HEK293 (cell line): Measurements from ENCODE around the gene NSMCE4A.

Experiments
- CTCF ChIA-PET: fragments of 350-600 bp; formaldehyde crosslinking; extraction: SDS; loops from one replicate; lab custom pipeline; 2021; ENCODE audit warnings: antibody characterized with exemption; lab: Yijun Ruan, JAX
- POLR2A ChIA-PET: fragments of 300-600 bp; formaldehyde crosslinking; extraction: SDS; loops from one replicate; lab custom pipeline; 2020; ENCODE audit warnings: antibody characterized with exemption, inconsistent platforms; lab: Yijun Ruan, JAX
- H3K27ac ChIP-seq: fragments of 200-500 bp; sonication (Bioruptor generic); 2 replicates; pipeline ENCODE4 v1.5.1; 2014; ENCODE audit warnings: low read depth, low read length, control low read depth, inconsistent platforms; ENCODE audit errors: extremely low read depth
- H3K36me3 ChIP-seq, 2 experiments: fragments of 200-500 bp in 1 of 2; sonication (Bioruptor generic) in 1 of 2; 1 replicate in 1 of 2; 2 replicates in 1 of 2; pipeline ENCODE4 v1.5.1; 2014 to 2017; ENCODE audit warnings: inconsistent platforms in 2 of 2, low read length in 2 of 2; ENCODE audit not compliant: control insufficient read depth in 2 of 2, insufficient read depth in 1 of 2
- H3K4me1 ChIP-seq: fragments of 200-500 bp; sonication (Bioruptor generic); 2 replicates; pipeline ENCODE4 v1.5.1; 2014; ENCODE audit warnings: mild to moderate bottlenecking, low read length, inconsistent platforms; ENCODE audit not compliant: control insufficient read depth, insufficient read depth
- H3K4me3 ChIP-seq: 2 replicates; pipeline ENCODE4 v1.5.1; 2011; ENCODE audit warnings: low read depth, mild to moderate bottlenecking, control low read depth, low read length, moderate library complexity
- H3K9me3 ChIP-seq: fragments of 200-500 bp; sonication (Bioruptor generic); 2 replicates; pipeline ENCODE4 v1.5.1; 2014; ENCODE audit warnings: low read depth, low read length, inconsistent platforms; ENCODE audit not compliant: control insufficient read depth, insufficient read depth
- BCL11A ChIP-seq: fragments of 450-650 bp; formaldehyde crosslinking; IDR thresholded peaks from 2 replicates; pipeline ENCODE4 v1.5.1; 2016; ENCODE audit warnings: low read depth, missing biosample characterization, missing genetic modification characterization
- KLF9 ChIP-seq: fragments of 450-650 bp; formaldehyde crosslinking; IDR thresholded peaks from 2 replicates; pipeline ENCODE4 v1.5.1; 2016; ENCODE audit warnings: missing biosample characterization, missing genetic modification characterization, low read depth
- MYNN ChIP-seq: fragments of 450-650 bp; formaldehyde crosslinking; IDR thresholded peaks from 2 replicates; pipeline ENCODE4 v1.5.1; 2016; ENCODE audit warnings: missing biosample characterization, missing genetic modification characterization, borderline replicate concordance
- PRDM2 ChIP-seq: fragments of 450-650 bp; formaldehyde crosslinking; IDR thresholded peaks from 2 replicates; pipeline ENCODE4 v1.5.1; 2016; ENCODE audit warnings: missing biosample characterization, missing genetic modification characterization, borderline replicate concordance
- ZBTB20 ChIP-seq: fragments of 450-650 bp; formaldehyde crosslinking; IDR thresholded peaks from 2 replicates; pipeline ENCODE4 v1.5.1; 2016; ENCODE audit warnings: missing biosample characterization, missing genetic modification characterization
- ZNF132 ChIP-seq: fragments of 450-650 bp; formaldehyde crosslinking; IDR thresholded peaks from 2 replicates; pipeline ENCODE4 v1.5.1; 2017; ENCODE audit warnings: missing biosample characterization, missing genetic modification characterization, borderline replicate concordance
- ZNF24 ChIP-seq: fragments of 450-650 bp; formaldehyde crosslinking; IDR thresholded peaks from 2 replicates; pipeline ENCODE4 v1.5.1; 2016; ENCODE audit warnings: missing biosample characterization, missing genetic modification characterization
- ZNF335 ChIP-seq: fragments of 450-650 bp; formaldehyde crosslinking; conservative IDR thresholded peaks from 2 replicates; pipeline ENCODE4 v1.5.1; 2016; ENCODE audit warnings: missing biosample characterization, missing genetic modification characterization
- ZNF558 ChIP-seq: fragments of 450-650 bp; formaldehyde crosslinking; IDR thresholded peaks from 2 replicates; pipeline ENCODE4 v1.5.1; 2016; ENCODE audit warnings: missing biosample characterization, missing genetic modification characterization
- ZNF830 ChIP-seq: fragments of 450-650 bp; IDR thresholded peaks from 2 replicates; pipeline ENCODE4 v1.5.0; 2018; ENCODE audit warnings: missing biosample characterization, missing genetic modification characterization, low read depth, mild to moderate bottlenecking, moderate library complexity
- ZNF843 ChIP-seq: fragments of 450-650 bp; formaldehyde crosslinking; IDR thresholded peaks from 2 replicates; pipeline ENCODE4 v1.5.1; 2016; ENCODE audit warnings: missing biosample characterization, missing genetic modification characterization
- TF ChIP-seq, protein P1 (sequence below): fragments of 450-650 bp; formaldehyde crosslinking; IDR thresholded peaks from 2 replicates; pipeline ENCODE4 v1.5.1; 2017; ENCODE audit warnings: missing biosample characterization, missing genetic modification characterization
- TF ChIP-seq, protein P2 (sequence below): fragments of 450-650 bp; formaldehyde crosslinking; IDR thresholded peaks from 2 replicates; pipeline ENCODE4 v1.5.1; 2016; ENCODE audit warnings: missing biosample characterization, missing genetic modification characterization

Gene NSMCE4A

GRCh38 chr10:121965996-121966395 lies 9.0 kb downstream of the NSMCE4A start:
- H3K36me3 ChIP-seq: peaks cover 77 to 78% of the 10 kb centered on the region in 2 experiments
- H3K9me3 ChIP-seq: no peaks in the 10 kb centered on the region
- H3K4me1 ChIP-seq: no peaks in the 10 kb centered on the region
- ChIA-PET POLR2A (interaction anchor here (1.0 kb wide), 1 partner anchor 9 kb away, joined by 3 read pairs; the partner anchor contains the start of gene NSMCE4A), CTCF (no interaction called here)
- TF ChIP-seq ZNF843 (tag by site-specific recombination) (no peak), ZNF830 (no peak), BCL11A (tag by site-specific recombination) (no peak), ZNF24 (tag by site-specific recombination) (no peak), MYNN (no peak)
- TF ChIP-seq, protein P1, sequence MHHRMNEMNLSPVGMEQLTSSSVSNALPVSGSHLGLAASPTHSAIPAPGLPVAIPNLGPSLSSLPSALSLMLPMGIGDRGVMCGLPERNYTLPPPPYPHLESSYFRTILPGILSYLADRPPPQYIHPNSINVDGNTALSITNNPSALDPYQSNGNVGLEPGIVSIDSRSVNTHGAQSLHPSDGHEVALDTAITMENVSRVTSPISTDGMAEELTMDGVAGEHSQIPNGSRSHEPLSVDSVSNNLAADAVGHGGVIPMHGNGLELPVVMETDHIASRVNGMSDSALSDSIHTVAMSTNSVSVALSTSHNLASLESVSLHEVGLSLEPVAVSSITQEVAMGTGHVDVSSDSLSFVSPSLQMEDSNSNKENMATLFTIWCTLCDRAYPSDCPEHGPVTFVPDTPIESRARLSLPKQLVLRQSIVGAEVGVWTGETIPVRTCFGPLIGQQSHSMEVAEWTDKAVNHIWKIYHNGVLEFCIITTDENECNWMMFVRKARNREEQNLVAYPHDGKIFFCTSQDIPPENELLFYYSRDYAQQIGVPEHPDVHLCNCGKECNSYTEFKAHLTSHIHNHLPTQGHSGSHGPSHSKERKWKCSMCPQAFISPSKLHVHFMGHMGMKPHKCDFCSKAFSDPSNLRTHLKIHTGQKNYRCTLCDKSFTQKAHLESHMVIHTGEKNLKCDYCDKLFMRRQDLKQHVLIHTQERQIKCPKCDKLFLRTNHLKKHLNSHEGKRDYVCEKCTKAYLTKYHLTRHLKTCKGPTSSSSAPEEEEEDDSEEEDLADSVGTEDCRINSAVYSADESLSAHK (tag by site-specific recombination): no peak
- H3K4me3 ChIP-seq: no peak overlapping the region
- no peak overlapping the region for H3K27ac ChIP-seq

DNA sequence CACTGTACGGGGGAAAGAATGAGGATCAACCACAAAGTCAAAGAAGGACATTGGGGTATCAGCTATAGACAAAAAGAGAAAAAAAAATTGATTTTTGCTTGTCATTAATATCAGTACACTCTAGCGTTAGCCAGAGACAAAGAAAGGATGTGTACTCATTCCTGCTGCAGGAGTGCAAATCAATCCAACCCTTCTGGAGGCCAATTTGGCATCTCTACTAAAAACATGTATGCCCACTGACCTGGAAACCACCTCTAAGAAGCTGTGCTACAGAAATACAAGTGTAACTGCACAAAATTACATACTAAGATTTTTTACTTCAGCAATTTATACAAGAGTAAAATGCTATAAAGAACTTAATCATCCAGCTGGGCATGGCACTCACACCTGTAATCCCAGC lies 13.6 kb downstream of the NSMCE4A start:
- no peak overlapping the region for H3K27ac ChIP-seq
- no peaks in the 10 kb centered on the region for H3K4me1 ChIP-seq
- TF ChIP-seq PRDM2 (tag by site-specific recombination): no peak
- no peak for TF ChIP-seq ZNF558 (tag by site-specific recombination)
- TF ChIP-seq, all 188 proteins: peak for 0
- Histone ChIP-seq H3K36me3 (peaks cover 65 to 76% of the 10 kb centered on the region in 2 experiments), H3K4me3 (no peak overlapping the region), H3K9me3 (no peaks in the 10 kb centered on the region)
- CTCF ChIA-PET: no interaction called here
- POLR2A ChIA-PET: interaction anchor here (0.7 to 0.8 kb wide), 2 partner anchors 9 to 15 kb away, joined by 3 read pairs; no protein-coding TSS in a partner anchor

DNA sequence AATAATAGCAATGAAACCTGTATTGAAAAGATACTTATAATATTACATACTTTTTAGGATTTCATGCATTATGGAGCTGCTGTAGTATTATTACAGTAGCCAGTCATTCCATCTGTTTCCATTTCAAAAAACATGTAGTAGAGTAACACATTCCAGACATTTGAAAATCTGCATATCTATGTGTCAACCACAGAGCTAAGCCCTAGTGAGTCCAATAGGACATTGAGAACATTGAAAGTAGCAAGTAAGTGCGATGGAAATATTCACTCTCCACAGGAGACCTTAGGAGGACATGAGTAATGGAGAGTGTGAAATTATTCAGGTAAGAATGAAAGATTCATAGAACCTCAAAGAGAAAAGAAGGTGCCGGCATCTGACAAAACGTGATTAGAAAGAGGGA lies 15.3 kb downstream of the NSMCE4A start:
- CTCF ChIA-PET: interaction anchor here (1.1 kb wide), 1 partner anchor 11 kb away, joined by 4 read pairs; no protein-coding TSS in a partner anchor

More for the DNA sequence above, 15.3 kb downstream of the NSMCE4A start:
- H3K4me1 ChIP-seq: no peaks in the 10 kb centered on the region
- no peaks in the 10 kb centered on the region for H3K9me3 ChIP-seq
- peaks cover 51 to 70% of the 10 kb centered on the region in 2 experiments for H3K36me3 ChIP-seq
- POLR2A ChIA-PET: no interaction called here
- H3K27ac ChIP-seq: no peak overlapping the region
- H3K4me3 ChIP-seq: no peak overlapping the region
- no peak for TF ChIP-seq ZNF132 (tag by site-specific recombination)
- no peak for TF ChIP-seq ZBTB20 (tag by site-specific recombination)
- TF ChIP-seq, protein P2, sequence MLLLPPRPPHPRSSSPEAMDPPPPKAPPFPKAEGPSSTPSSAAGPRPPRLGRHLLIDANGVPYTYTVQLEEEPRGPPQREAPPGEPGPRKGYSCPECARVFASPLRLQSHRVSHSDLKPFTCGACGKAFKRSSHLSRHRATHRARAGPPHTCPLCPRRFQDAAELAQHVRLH (tag by site-specific recombination): no peak
- TF ChIP-seq ZNF335 (tag by site-specific recombination): no peak
- no peak for TF ChIP-seq KLF9
